Fibroblast of pulmonary artery (primary cell): ENCODE results near the gene DSN1.
"Not testable (repeated sequence)": the region's sequence is repeated elsewhere in the genome, so short reads cannot be mapped to it uniquely, and the experiment has no call there.

Source experiments
- DNase-seq: peaks from one replicate; pipeline ENCODE4 v3.0.0-alpha.2; 2010; ENCODE audit warnings: low read depth
- H3K4me3 ChIP-seq: replicated peaks from 2 replicates; pipeline ENCODE4 v1.5.1; 2011; ENCODE audit warnings: low read depth, mild to moderate bottlenecking, control low read depth, low read length, moderate library complexity
- TF ChIP-seq, protein P1 (sequence below): IDR thresholded peaks from 2 replicates; pipeline ENCODE4 v1.5.1; 2011; ENCODE audit warnings: mild to moderate bottlenecking, control low read depth, low read length, inconsistent platforms; ENCODE audit errors: missing control alignments

The DSN1 gene

DNA sequence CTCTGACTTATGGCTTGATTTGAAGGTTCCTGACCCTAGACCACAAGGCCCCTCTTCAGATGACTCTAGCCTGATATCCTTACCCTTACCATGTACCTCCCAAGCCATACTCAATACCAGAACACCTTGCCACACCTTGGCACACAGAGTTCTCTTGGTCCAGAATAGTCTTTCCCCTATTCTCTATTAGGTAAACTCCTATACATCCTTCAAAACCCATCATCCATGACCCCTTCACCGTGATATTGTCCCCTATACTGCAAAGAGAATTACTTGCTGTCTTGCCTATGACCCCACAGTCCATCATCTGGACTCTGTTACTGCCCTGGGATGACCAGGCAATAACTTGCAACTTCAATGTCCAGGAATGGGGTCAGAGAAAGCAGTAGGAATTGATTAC is 31.8 kb upstream of the DSN1 start:
- no peak overlapping the region for H3K4me3 ChIP-seq
- DNase-seq: no peak
- TF ChIP-seq, protein P1, sequence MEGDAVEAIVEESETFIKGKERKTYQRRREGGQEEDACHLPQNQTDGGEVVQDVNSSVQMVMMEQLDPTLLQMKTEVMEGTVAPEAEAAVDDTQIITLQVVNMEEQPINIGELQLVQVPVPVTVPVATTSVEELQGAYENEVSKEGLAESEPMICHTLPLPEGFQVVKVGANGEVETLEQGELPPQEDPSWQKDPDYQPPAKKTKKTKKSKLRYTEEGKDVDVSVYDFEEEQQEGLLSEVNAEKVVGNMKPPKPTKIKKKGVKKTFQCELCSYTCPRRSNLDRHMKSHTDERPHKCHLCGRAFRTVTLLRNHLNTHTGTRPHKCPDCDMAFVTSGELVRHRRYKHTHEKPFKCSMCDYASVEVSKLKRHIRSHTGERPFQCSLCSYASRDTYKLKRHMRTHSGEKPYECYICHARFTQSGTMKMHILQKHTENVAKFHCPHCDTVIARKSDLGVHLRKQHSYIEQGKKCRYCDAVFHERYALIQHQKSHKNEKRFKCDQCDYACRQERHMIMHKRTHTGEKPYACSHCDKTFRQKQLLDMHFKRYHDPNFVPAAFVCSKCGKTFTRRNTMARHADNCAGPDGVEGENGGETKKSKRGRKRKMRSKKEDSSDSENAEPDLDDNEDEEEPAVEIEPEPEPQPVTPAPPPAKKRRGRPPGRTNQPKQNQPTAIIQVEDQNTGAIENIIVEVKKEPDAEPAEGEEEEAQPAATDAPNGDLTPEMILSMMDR: no peak

DNA sequence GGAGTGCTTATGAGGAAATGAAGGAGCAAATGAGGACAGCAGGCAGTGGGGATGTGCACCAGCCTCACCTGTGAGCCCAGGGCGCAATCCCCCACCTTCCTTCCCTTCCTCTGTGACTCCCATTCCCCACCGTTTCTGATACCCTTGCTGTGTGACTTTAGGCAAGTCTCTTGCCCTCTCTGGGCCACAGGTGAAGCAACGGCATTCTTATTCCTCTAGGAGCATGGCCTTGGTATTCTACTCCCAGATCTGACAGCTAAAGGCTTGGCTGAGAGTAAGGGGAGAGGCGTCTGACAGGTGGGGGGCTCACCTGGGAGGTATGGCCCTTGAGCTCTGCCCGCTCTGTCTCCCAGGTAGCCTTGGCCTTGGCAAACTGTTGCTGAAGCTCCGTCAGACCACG is 30.9 kb upstream of the DSN1 start:
- H3K4me3 ChIP-seq: no peak overlapping the region
- TF ChIP-seq, protein P1: no peak
- DNase-seq: no peak

DNA sequence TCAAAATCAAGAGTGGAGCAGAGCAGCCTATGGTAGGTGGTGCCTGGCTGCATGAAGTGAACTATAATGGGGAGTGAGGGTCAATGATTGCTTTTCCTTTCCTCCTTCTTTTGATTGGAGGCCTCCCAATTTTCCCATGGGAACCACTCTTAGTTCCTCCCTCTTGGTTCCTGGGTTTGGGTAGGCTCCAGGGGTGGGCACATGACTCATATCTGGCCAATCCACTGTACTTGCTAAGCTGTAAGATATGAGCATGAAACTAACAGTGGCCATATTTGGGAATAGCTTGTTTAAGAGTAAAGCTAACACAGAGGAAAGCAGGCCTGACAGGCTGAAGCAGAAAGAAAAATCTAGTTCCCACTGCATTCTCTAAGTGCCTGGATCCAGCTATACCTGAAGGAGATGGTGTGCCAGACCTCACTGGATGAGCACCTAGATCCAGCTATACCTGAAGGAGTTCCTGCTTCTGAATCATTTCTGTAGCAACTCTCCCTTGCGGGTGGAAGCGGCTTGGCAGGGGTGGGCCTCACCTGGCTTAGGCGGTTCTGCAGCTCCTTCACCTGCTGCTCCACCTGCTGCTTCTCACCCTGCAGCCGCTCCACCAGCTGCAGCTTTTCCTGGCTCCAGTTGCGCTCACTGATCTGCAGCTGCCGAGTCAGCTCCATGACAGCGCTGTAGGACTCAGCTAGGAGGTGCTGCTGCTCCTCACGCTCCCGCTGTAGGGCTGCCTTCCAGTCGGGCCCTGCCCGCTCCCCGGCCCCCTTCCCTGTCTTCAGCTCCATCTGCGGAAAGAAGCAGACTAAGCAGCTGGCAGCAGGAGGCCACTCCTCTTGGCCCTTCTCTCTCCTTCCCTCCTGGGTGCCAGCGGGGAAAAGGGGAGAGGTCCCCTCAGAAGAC is 29.0 kb upstream of the DSN1 start:
- no peak overlapping the region for H3K4me3 ChIP-seq
- peak; percentile 48 for DNase-seq
- TF ChIP-seq, protein P1: no peak

DNA sequence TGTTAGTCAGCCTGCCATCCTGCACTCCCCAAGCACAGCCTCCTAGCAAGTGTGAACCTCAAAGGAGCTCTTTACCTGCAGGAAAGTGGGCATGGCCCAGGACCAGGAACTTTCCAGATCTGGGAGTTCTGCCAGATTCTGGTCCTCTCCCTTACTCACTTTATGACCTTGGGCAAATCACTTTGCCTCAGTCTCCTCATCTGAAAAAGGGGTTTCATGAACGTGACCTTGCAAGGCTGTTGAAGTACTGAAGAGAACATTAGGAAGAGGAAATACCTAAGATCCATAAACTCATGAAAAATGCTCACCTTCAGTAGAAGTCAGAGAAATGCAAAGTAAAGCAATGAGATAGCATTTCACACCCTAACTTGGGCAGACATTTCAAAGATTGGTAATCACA is 26.8 kb upstream of the DSN1 start:
- no peak overlapping the region for H3K4me3 ChIP-seq
- TF ChIP-seq, protein P1: no peak
- no peak for DNase-seq

DNA sequence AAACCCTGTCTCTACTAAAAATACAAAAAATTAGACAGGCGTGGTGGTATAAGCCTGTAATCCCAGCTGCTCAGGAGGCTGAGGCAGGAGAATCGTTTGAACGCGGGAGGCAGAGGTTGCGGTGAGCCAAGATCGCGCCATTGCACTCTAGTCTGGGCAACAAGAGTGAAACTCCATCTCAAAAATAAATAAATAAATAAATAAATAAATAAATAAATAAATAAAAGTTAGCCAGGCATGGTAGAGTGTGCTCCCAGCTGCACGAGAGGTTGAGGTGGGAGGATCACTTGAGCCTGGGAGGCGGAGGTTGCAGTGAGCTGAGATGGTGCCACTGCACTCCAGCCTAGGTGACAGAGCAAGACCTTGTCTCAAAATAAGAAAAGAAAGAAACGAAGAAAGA is 25.8 kb upstream of the DSN1 start:
- not testable (repeated sequence) for H3K4me3 ChIP-seq, DNase-seq

DNA sequence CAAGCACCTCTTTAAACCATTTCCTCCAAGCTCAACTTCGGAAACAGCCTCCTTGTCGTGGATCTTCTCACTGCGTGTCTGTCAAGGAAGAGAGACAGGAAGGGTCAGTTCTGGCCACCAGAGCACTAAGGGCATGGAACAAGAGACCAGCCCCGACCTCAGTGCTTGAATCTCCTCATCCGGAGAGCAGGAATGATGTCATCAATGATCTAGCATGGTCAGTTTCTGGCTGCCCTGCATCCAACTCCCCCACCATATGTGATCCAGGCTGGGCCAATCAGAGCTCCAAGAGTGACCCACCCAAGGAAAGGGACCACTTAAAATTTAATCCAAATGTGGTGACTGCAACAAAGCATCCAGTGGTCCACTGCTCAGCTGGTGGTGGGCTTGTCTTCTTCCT is 23.3 kb upstream of the DSN1 start:
- DNase-seq: no peak
- H3K4me3 ChIP-seq: no peak overlapping the region
- TF ChIP-seq, protein P1: no peak

DNA sequence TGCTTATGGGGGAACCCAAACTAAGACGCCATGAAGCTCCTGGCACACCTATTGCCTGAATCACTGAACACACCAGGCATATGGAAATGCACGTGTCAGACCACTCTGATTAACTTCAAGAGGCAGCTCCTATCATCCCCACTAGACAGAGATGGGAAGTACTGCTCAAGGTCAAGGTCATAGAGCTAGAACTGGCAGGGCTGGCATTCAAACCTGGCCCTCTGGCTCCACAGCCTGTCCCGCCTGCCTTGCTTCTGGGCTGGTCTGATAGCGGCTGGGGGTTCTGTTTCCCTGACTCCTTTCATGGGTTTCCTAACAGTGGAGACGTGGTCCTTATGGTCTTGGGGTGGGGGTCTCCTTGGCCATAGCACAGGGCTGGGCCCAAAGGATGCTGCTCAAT is 22.6 kb upstream of the DSN1 start:
- H3K4me3 ChIP-seq: no peak overlapping the region
- TF ChIP-seq, protein P1: no peak
- no peak for DNase-seq
